ENCODE data around the gene BAZ1A. TPM values are rescaled to one million over a fixed set of nuclear protein-coding genes. Genes with fewer than 3 reads are reported as not detected.
"Not testable (repeated sequence)": the region's sequence is repeated elsewhere in the genome, so short reads cannot be mapped to it uniquely, and the experiment has no call there.

Gene BAZ1A
- total RNA-seq, 1 donor from 2014 or later, result 43.2 TPM

GRCh38 chr14:34858765-34859164, 16.4 kb downstream of the BAZ1A start:
- no peak for DNase-seq (ENCODE audit: low spot score)

- no peak for DNase-seq (ENCODE audit: low spot score)
Measured at GRCh38 chr14:34857689-34858449, 17.3 kb downstream of the BAZ1A start.

- no peak for DNase-seq (ENCODE audit: low spot score)
Measured at GRCh38 chr14:34853041-34853440, 22.1 kb downstream of the BAZ1A start.

- no peak for DNase-seq (ENCODE audit: low spot score)
Measured at GRCh38 chr14:34851395-34851794, 23.8 kb downstream of the BAZ1A start.

GRCh38 chr14:34845869-34846268, 29.3 kb downstream of the BAZ1A start:
- no peak for DNase-seq (ENCODE audit: low spot score)

- DNase-seq (ENCODE audit: low spot score), result peak; percentile 45
Measured at GRCh38 chr14:34843011-34843554, 32.1 kb downstream of the BAZ1A start.

GRCh38 chr14:34837801-34838322, 37.3 kb downstream of the BAZ1A start:
- no peak for DNase-seq (ENCODE audit: low spot score)

- DNase-seq (ENCODE audit: low spot score), result no peak
Measured at GRCh38 chr14:34835312-34835711, 39.8 kb downstream of the BAZ1A start.

- DNase-seq (ENCODE audit: low spot score), result no peak
Measured at GRCh38 chr14:34833549-34834523, 41.3 kb downstream of the BAZ1A start.

- no peak for DNase-seq (ENCODE audit: low spot score)
Measured at GRCh38 chr14:34826661-34827060, 48.5 kb downstream of the BAZ1A start.

- no peak for DNase-seq (ENCODE audit: low spot score)
Measured at GRCh38 chr14:34824826-34825225, 50.3 kb downstream of the BAZ1A start.

GRCh38 chr14:34824256-34824655, 50.9 kb downstream of the BAZ1A start:
- no peak for DNase-seq (ENCODE audit: low spot score)

- no peak for DNase-seq (ENCODE audit: low spot score)
Measured at GRCh38 chr14:34817768-34818167, 57.4 kb downstream of the BAZ1A start.

- DNase-seq (ENCODE audit: low spot score), result no peak
Measured at GRCh38 chr14:34810028-34810427, 65.1 kb downstream of the BAZ1A start.

- DNase-seq (ENCODE audit: low spot score), result no peak
Measured at GRCh38 chr14:34806257-34806656, 68.9 kb downstream of the BAZ1A start.

GRCh38 chr14:34804933-34805332, 70.2 kb downstream of the BAZ1A start:
- DNase-seq (ENCODE audit: low spot score), result no peak

- DNase-seq (ENCODE audit: low spot score), result not testable (repeated sequence)
Measured at GRCh38 chr14:34798861-34799260, 76.3 kb downstream of the BAZ1A start.

- no peak for DNase-seq (ENCODE audit: low spot score)
Measured at GRCh38 chr14:34797747-34798583, 77.2 kb downstream of the BAZ1A start.

- DNase-seq (ENCODE audit: low spot score), result no peak
Measured at GRCh38 chr14:34796902-34797301, 78.3 kb downstream of the BAZ1A start.

- no peak for DNase-seq (ENCODE audit: low spot score)
Measured at GRCh38 chr14:34794941-34795340, 80.2 kb downstream of the BAZ1A start.

- no peak for DNase-seq (ENCODE audit: low spot score)
Measured at GRCh38 chr14:34794217-34794616, 80.9 kb downstream of the BAZ1A start.

Measured in ureter (tissue), 1 donor.